GM23338 (cell line): ENCODE data around the gene CACNA2D3. TPM values are rescaled to one million over a fixed set of nuclear protein-coding genes. Genes with fewer than 3 reads are reported as not detected.

ENCODE experiments used
- ATAC-seq: fragments of 200-7000 bp; cut with Tn5 transposase; 3 replicates; pipeline ENCODE4 v1.9.1; 2020
- DNase-seq: peaks from one replicate; pipeline ENCODE4 v3.0.0-alpha.2; 2015; ENCODE audit warnings: low spot score
- H2AFZ ChIP-seq: fragments of 200-600 bp; sonication (generic); 2 replicates; pipeline ENCODE4 v1.8.0; 2016; ENCODE audit warnings: antibody characterized with exemption, mild to moderate bottlenecking, moderate library complexity
- H3F3A ChIP-seq: fragments of 200-600 bp; sonication (generic); replicated peaks from 2 replicates; pipeline ENCODE4 v1.8.0; 2017; ENCODE audit warnings: antibody characterized with exemption, mixed run types, low read depth
- H3K27ac ChIP-seq: fragments of 200-600 bp; sonication (generic); 2 replicates; pipeline ENCODE4 v1.6.1; 2016; ENCODE audit warnings: low read depth
- H3K27me3 ChIP-seq: fragments of 200-600 bp; sonication (generic); 2 replicates; pipeline ENCODE4 v1.8.0; 2016; ENCODE audit warnings: mild to moderate bottlenecking, mixed run types, moderate library complexity; ENCODE audit not compliant: insufficient read depth
- H3K36me3 ChIP-seq: fragments of 200-600 bp; sonication (generic); 2 replicates; pipeline ENCODE4 v1.8.0; 2016; ENCODE audit warnings: mild to moderate bottlenecking; ENCODE audit not compliant: insufficient read depth
- H3K4me1 ChIP-seq: fragments of 200-600 bp; sonication (generic); 2 replicates; pipeline ENCODE4 v1.8.0; 2016; ENCODE audit warnings: mild to moderate bottlenecking, moderate library complexity; ENCODE audit not compliant: insufficient read depth
- H3K4me2 ChIP-seq: fragments of 200-600 bp; sonication (generic); 2 replicates; pipeline ENCODE4 v1.7.1; 2017; ENCODE audit warnings: mixed run types
- H3K4me3 ChIP-seq: fragments of 200-600 bp; sonication (generic); 2 replicates; pipeline ENCODE4 v1.6.1; 2016; ENCODE audit warnings: mixed run types
- H3K79me2 ChIP-seq: fragments of 200-600 bp; sonication (generic); replicated peaks from 2 replicates; pipeline ENCODE4 v1.8.0; 2017; ENCODE audit warnings: mild to moderate bottlenecking; ENCODE audit not compliant: insufficient read depth
- H3K9me2 ChIP-seq: fragments of 200-600 bp; sonication (generic); 2 replicates; pipeline ENCODE4 v1.8.0; 2017; ENCODE audit not compliant: insufficient read depth
- H4K20me1 ChIP-seq: fragments of 200-600 bp; sonication (generic); replicated peaks from 2 replicates; pipeline ENCODE4 v1.8.0; 2017; ENCODE audit warnings: mild to moderate bottlenecking; ENCODE audit not compliant: insufficient read depth
- H3K27ac Mint-ChIP-seq: 2 replicates; pipeline ENCODE4 v1.8.0; 2020; ENCODE audit warnings: inconsistent platforms, mild to moderate bottlenecking, moderate library complexity, mixed read lengths
- H3K27me3 Mint-ChIP-seq: 3 replicates; pipeline ENCODE4 v1.8.0; 2022; ENCODE audit warnings: low read depth, mild to moderate bottlenecking, moderate library complexity, mixed read lengths, inconsistent platforms; ENCODE audit not compliant: insufficient read depth, poor library complexity
- H3K36me3 Mint-ChIP-seq: 3 replicates; pipeline ENCODE4 v1.8.0; 2021; ENCODE audit warnings: low read depth, mild to moderate bottlenecking, inconsistent platforms, moderate library complexity, mixed read lengths
- H3K4me1 Mint-ChIP-seq: 3 replicates; pipeline ENCODE4 v1.8.0; 2020; ENCODE audit warnings: mild to moderate bottlenecking, inconsistent platforms, mixed read lengths
- H3K4me3 Mint-ChIP-seq: 3 replicates; pipeline ENCODE4 v1.8.0; 2021; ENCODE audit warnings: moderate library complexity, mild to moderate bottlenecking, inconsistent platforms, mixed read lengths
- H3K9me3 Mint-ChIP-seq: 3 replicates; pipeline ENCODE4 v1.8.0; 2020; ENCODE audit warnings: moderate library complexity, mild to moderate bottlenecking, inconsistent platforms, mixed read lengths
- CREB1 ChIP-seq: fragments of 250-450 bp; sonication (Bioruptor Pico); IDR thresholded peaks from 2 replicates; pipeline ENCODE4 v1.5.0; 2020; ENCODE audit warnings: low read depth, mild to moderate bottlenecking, moderate library complexity
- CTCF ChIP-seq, 2 experiments: fragments of 200-600 bp in 1 of 2; sonication (generic) in 1 of 2; conservative IDR thresholded peaks; 2 replicates each; pipeline versions ENCODE4 v1.5.1 to v1.6.1; 2016 to 2017; ENCODE audit warnings: antibody characterized with exemption in 2 of 2, low read depth in 2 of 2, mild to moderate bottlenecking in 2 of 2, moderate library complexity in 1 of 2
- ETS1 ChIP-seq: IDR thresholded peaks from 2 replicates; pipeline ENCODE4 v1.6.1; 2016; ENCODE audit warnings: antibody characterized with exemption
- EZH2phosphoT487 ChIP-seq: fragments of 200-600 bp; sonication (generic); IDR thresholded peaks from one replicate; pipeline ENCODE4 v1.8.1; 2018; ENCODE audit warnings: antibody characterized with exemption; ENCODE audit not compliant: unreplicated experiment
- NANOG ChIP-seq: IDR thresholded peaks from 2 replicates; pipeline ENCODE4 v1.6.1; 2016; ENCODE audit warnings: antibody characterized with exemption, borderline replicate concordance
- POLR2AphosphoS5 ChIP-seq: IDR thresholded peaks from 2 replicates; pipeline ENCODE4 v1.6.1; 2016; ENCODE audit warnings: antibody characterized with exemption, low read depth
- REST ChIP-seq: IDR thresholded peaks from one replicate; pipeline ENCODE4 v1.6.1; 2018; ENCODE audit warnings: antibody characterized with exemption; ENCODE audit not compliant: unreplicated experiment
- STAT1 ChIP-seq: IDR thresholded peaks from one replicate; pipeline ENCODE4 v1.6.1; 2016; ENCODE audit warnings: antibody characterized with exemption; ENCODE audit not compliant: unreplicated experiment
- ZNF114 ChIP-seq: fragments of 250-450 bp; sonication (Bioruptor Pico); IDR thresholded peaks from 2 replicates; pipeline ENCODE4 v1.5.0; 2020; ENCODE audit warnings: mild to moderate bottlenecking, moderate library complexity
- polyA plus RNA-seq: library from polyadenylated mRNA; unstranded; fragments of >200 nt; fragmentation: Nextera tagmentation; extraction: Ambion mirVana; gene quantifications from 2 replicates; pipeline ENCODE4 v1.2.1, GENCODE V29; 2016
- total RNA-seq: library from RNA; depleted of rRNA; stranded (reverse); fragments of >200 nt; shearing (Covaris generic); gene quantifications from 2 replicates; pipeline ENCODE4 v1.2.3, GENCODE V29; 2014
- TF ChIP-seq, protein P1 (sequence below): fragments of 250-450 bp; sonication (Bioruptor Pico); IDR thresholded peaks from 2 replicates; pipeline ENCODE4 v1.5.0; 2020; ENCODE audit warnings: mild to moderate bottlenecking, moderate library complexity

Gene CACNA2D3
- total and polyA plus RNA-seq, 2 experiments from 2014 or later = 2.2 to 2.3 TPM

DNA sequence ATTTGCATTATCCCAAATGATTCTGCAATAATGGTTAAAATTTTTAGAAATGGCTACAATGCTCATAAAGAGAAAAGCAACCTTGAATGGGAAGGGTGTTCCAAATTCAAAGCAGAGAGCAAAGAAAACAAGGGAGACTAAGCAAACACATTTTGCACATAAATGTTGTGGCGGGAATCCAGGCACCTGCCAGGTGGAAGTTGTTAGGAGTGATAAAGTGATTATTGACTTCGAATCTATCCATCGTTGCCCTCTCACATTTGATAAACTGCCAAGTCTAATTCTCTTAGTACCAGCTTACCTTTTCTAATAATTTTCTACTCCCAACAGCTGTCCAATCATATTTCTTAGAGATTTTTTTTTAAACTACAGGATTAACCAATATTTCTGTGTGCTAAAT lies 244.5 kb downstream of the CACNA2D3 start:
- H3K4me3 Mint-ChIP-seq = no peak overlapping the region
- DNase-seq (no peak), ATAC-seq (no peak)
- H3K36me3 Mint-ChIP-seq = no peaks in the 10 kb centered on the region
- no peak for TF ChIP-seq CREB1 (CRISPR knock-in tag)
- no peak for TF ChIP-seq POLR2AphosphoS5
- TF ChIP-seq NANOG = no peak
- no peak for TF ChIP-seq ZNF114 (CRISPR knock-in tag)
- no peak for TF ChIP-seq ETS1
- no peak for TF ChIP-seq EZH2phosphoT487
- no peak for TF ChIP-seq REST
- Histone ChIP-seq H3K9me2 (no peaks in the 10 kb centered on the region; the same call in 1 of the 2 replicates), H3K4me1 (no peaks in the 10 kb centered on the region), H3K36me3 (no peaks in the 10 kb centered on the region), H3F3A (no peaks in the 10 kb centered on the region), H3K4me3 (no peak overlapping the region), H3K79me2 (no peaks in the 10 kb centered on the region), H4K20me1 (no peaks in the 10 kb centered on the region; the same call in 1 of the 2 replicates), H2AFZ (no peak overlapping the region), H3K4me2 (no peak overlapping the region), H3K27me3 (no peaks in the 10 kb centered on the region), H3K27ac (no peak overlapping the region)
- no peaks in the 10 kb centered on the region for H3K4me1 Mint-ChIP-seq
- H3K27ac Mint-ChIP-seq = no peak overlapping the region
- no peaks in the 10 kb centered on the region for H3K27me3 Mint-ChIP-seq
- H3K9me3 Mint-ChIP-seq = no peaks in the 10 kb centered on the region

GRCh38 chr3:54372232-54372631 lies 249.9 kb downstream of the CACNA2D3 start:
- Histone ChIP-seq H3K27ac (no peak overlapping the region), H4K20me1 (no peaks in the 10 kb centered on the region; the same call in 1 of the 2 replicates), H3K36me3 (no peaks in the 10 kb centered on the region), H3K4me3 (no peak overlapping the region), H2AFZ (no peak overlapping the region), H3K4me2 (no peak overlapping the region), H3K27me3 (no peaks in the 10 kb centered on the region), H3K4me1 (no peaks in the 10 kb centered on the region), H3K9me2 (no peaks in the 10 kb centered on the region), H3K79me2 (no peaks in the 10 kb centered on the region), H3F3A (no peaks in the 10 kb centered on the region)
- no peaks in the 10 kb centered on the region for H3K4me1 Mint-ChIP-seq
- no peak for DNase-seq
- H3K27ac Mint-ChIP-seq = no peak overlapping the region
- H3K4me3 Mint-ChIP-seq = no peak overlapping the region
- H3K27me3 Mint-ChIP-seq = peaks cover 2% of the 10 kb centered on the region
- ATAC-seq = no peak
- no peaks in the 10 kb centered on the region for H3K36me3 Mint-ChIP-seq
- H3K9me3 Mint-ChIP-seq = no peaks in the 10 kb centered on the region
- no peak for TF ChIP-seq CREB1 (CRISPR knock-in tag)
- TF ChIP-seq ZNF114 (CRISPR knock-in tag) = no peak
- TF ChIP-seq STAT1 = no peak
- TF ChIP-seq CTCF (conservative IDR thresholded peaks at IDR 0.05; ENCODE audit: low read depth in 2 of 2) = no peak
- TF ChIP-seq EZH2phosphoT487 = no peak
- TF ChIP-seq, protein P1, sequence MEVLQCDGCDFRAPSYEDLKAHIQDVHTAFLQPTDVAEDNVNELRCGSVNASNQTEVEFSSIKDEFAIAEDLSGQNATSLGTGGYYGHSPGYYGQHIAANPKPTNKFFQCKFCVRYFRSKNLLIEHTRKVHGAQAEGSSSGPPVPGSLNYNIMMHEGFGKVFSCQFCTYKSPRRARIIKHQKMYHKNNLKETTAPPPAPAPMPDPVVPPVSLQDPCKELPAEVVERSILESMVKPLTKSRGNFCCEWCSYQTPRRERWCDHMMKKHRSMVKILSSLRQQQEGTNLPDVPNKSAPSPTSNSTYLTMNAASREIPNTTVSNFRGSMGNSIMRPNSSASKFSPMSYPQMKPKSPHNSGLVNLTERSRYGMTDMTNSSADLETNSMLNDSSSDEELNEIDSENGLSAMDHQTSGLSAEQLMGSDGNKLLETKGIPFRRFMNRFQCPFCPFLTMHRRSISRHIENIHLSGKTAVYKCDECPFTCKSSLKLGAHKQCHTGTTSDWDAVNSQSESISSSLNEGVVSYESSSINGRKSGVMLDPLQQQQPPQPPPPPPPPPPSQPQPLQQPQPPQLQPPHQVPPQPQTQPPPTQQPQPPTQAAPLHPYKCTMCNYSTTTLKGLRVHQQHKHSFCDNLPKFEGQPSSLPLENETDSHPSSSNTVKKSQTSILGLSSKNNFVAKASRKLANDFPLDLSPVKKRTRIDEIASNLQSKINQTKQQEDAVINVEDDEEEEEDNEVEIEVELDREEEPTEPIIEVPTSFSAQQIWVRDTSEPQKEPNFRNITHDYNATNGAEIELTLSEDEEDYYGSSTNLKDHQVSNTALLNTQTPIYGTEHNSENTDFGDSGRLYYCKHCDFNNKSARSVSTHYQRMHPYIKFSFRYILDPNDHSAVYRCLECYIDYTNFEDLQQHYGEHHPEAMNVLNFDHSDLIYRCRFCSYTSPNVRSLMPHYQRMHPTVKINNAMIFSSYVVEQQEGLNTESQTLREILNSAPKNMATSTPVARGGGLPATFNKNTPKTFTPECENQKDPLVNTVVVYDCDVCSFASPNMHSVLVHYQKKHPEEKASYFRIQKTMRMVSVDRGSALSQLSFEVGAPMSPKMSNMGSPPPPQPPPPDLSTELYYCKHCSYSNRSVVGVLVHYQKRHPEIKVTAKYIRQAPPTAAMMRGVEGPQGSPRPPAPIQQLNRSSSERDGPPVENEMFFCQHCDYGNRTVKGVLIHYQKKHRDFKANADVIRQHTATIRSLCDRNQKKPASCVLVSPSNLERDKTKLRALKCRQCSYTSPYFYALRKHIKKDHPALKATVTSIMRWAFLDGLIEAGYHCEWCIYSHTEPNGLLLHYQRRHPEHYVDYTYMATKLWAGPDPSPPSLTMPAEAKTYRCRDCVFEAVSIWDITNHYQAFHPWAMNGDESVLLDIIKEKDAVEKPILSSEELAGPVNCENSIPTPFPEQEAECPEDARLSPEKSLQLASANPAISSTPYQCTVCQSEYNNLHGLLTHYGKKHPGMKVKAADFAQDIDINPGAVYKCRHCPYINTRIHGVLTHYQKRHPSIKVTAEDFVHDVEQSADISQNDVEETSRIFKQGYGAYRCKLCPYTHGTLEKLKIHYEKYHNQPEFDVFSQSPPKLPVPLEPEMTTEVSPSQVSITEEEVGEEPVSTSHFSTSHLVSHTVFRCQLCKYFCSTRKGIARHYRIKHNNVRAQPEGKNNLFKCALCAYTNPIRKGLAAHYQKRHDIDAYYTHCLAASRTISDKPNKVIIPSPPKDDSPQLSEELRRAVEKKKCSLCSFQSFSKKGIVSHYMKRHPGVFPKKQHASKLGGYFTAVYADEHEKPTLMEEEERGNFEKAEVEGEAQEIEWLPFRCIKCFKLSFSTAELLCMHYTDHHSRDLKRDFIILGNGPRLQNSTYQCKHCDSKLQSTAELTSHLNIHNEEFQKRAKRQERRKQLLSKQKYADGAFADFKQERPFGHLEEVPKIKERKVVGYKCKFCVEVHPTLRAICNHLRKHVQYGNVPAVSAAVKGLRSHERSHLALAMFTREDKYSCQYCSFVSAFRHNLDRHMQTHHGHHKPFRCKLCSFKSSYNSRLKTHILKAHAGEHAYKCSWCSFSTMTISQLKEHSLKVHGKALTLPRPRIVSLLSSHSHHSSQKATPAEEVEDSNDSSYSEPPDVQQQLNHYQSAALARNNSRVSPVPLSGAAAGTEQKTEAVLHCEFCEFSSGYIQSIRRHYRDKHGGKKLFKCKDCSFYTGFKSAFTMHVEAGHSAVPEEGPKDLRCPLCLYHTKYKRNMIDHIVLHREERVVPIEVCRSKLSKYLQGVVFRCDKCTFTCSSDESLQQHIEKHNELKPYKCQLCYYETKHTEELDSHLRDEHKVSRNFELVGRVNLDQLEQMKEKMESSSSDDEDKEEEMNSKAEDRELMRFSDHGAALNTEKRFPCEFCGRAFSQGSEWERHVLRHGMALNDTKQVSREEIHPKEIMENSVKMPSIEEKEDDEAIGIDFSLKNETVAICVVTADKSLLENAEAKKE = no peak
